Measurements from ENCODE around the gene UQCR11. TPM values are rescaled to one million over a fixed set of nuclear protein-coding genes. Genes with fewer than 3 reads are reported as not detected.
A peak's percentile ranks its signal among the peaks of the same experiment; 100 is the strongest.

The UQCR11 gene
- total RNA-seq, 1 donor from 2014 or later, result 171 TPM

DNA sequence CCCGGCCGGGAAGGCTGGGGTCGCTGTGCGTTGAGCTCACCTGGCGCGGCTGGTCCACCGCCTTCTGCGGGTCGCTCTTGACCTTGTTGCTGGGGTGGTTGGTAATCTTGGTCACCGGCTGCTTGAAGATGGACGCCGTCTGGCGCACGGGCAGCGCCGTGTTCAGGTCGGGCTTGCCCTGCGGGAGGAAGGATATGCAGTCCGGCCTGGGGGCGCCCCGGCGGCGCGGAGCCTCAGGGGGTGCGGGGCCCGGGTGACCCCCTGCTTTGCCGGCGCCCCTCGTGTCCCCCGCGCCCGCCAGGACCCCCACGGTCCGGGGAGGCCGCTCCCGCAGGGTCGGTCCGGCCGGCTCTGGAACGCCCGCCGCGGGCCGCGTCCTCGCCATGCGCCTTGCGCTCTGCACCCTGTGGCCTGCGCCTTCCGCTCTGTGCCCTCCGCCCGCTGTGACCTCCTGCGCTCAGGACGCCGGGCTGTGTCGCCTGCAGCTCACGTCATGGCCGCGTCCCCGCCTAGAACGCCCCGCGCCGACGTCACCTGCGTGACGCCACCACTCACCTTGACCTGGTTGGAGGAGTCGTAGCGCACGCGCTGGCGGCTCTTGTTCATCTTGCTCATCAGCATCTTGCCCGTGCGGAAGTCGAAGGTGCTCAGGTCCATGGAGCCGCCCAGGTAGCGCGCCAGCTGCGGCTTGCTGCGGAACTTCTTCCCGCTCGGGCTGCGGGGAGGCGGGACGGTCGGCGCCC lies 20.6 kb downstream of the UQCR11 start:
- Mint-ChIP-seq H3K27me3 (no peaks in the 10 kb centered on the region), H3K4me3 (ENCODE audit: low read depth) (no peak overlapping the region), H3K4me1 (ENCODE audit: low read depth) (peaks cover 2% of the 10 kb centered on the region), H3K9me3 (ENCODE audit: low read depth) (no peaks in the 10 kb centered on the region), H3K27ac (peak overlapping the region; percentile 33), H3K36me3 (ENCODE audit: insufficient read depth) (peaks cover 29% of the 10 kb centered on the region)
- TF ChIP-seq, protein P1, sequence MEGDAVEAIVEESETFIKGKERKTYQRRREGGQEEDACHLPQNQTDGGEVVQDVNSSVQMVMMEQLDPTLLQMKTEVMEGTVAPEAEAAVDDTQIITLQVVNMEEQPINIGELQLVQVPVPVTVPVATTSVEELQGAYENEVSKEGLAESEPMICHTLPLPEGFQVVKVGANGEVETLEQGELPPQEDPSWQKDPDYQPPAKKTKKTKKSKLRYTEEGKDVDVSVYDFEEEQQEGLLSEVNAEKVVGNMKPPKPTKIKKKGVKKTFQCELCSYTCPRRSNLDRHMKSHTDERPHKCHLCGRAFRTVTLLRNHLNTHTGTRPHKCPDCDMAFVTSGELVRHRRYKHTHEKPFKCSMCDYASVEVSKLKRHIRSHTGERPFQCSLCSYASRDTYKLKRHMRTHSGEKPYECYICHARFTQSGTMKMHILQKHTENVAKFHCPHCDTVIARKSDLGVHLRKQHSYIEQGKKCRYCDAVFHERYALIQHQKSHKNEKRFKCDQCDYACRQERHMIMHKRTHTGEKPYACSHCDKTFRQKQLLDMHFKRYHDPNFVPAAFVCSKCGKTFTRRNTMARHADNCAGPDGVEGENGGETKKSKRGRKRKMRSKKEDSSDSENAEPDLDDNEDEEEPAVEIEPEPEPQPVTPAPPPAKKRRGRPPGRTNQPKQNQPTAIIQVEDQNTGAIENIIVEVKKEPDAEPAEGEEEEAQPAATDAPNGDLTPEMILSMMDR (IDR thresholded peaks at IDR 0.05; ENCODE audit: unreplicated experiment), result no peak
- no peak for DNase-seq (ENCODE audit: low spot score, unreplicated experiment)

DNA sequence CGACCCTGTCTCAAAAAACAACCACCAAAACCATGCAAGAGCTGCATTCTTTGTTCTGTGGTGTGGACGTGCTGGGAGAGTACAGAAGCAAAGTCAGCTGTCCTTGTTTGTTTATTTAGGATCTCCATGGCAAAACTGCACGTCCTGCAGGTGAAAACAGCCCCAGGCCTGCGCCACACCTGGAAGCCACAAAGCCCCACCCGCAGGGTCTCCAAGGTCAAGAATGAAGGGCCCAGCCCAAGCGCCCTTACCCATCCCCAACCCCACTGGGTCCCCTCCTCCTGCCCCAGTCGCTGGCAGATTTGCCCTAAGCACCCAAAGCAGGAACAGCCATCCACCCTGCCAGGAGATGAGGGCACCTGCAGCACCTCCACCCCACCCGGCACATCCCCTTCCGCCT lies 23.1 kb downstream of the UQCR11 start:
- Mint-ChIP-seq H3K9me3 (ENCODE audit: low read depth) (no peaks in the 10 kb centered on the region), H3K4me1 (ENCODE audit: low read depth) (peaks cover under 1% of the 10 kb centered on the region), H3K36me3 (ENCODE audit: insufficient read depth) (peaks cover 27% of the 10 kb centered on the region), H3K27ac (no peak overlapping the region), H3K4me3 (ENCODE audit: low read depth) (no peak overlapping the region), H3K27me3 (no peaks in the 10 kb centered on the region)
- no peak for DNase-seq (ENCODE audit: low spot score, unreplicated experiment)
- TF ChIP-seq, protein P1 (IDR thresholded peaks at IDR 0.05; ENCODE audit: unreplicated experiment), result no peak

DNA sequence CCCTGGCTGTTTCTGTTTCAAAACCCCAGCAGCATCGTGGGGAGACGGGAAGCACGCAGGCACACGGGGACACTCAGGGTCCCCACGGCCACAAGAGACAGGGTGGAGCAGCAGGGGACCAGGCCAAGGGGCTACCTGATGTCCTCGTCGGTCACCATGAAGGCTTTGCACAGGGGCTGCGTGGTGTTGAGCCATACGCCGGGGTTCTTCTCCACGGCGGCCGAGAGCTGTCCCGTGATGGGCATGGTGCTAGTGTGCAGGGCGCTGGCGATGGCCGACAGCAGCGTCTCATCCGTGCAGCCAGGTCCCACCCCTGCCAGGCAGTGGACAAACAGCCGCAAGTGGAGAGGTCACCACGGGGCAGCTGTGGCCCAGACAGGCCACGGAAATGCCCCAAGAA lies 24.3 kb downstream of the UQCR11 start:
- no peak for DNase-seq (ENCODE audit: low spot score, unreplicated experiment)
- H3K36me3 Mint-ChIP-seq (ENCODE audit: insufficient read depth), result peaks cover 24% of the 10 kb centered on the region
- no peak overlapping the region for H3K4me3 Mint-ChIP-seq (ENCODE audit: low read depth)
- no peaks in the 10 kb centered on the region for H3K9me3 Mint-ChIP-seq (ENCODE audit: low read depth)
- TF ChIP-seq, protein P1 (IDR thresholded peaks at IDR 0.05; ENCODE audit: unreplicated experiment), result no peak
- no peaks in the 10 kb centered on the region for H3K4me1 Mint-ChIP-seq (ENCODE audit: low read depth)
- H3K27me3 Mint-ChIP-seq, result no peaks in the 10 kb centered on the region
- no peak overlapping the region for H3K27ac Mint-ChIP-seq

DNA sequence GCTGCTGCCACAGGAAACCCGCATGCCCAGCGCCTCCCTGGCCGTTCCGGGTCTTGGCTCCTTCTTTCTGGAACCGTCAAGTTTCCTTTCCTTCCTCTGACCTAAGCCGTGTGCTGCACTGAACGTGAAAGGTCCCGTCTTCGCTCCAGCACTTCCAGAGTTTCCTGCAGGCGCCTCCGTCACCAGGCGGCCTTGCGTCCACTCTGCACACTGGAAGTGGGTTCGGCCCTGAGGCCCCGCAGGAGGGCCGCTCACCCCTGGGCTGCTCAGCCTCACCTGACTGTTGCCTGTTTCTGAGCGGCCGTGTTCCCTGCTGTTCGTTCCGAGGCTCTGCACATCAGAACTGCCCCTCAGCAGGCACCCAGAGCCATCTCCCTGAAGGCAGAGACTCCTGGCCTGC lies 24.9 kb downstream of the UQCR11 start:
- Mint-ChIP-seq H3K27ac (no peak overlapping the region), H3K27me3 (no peaks in the 10 kb centered on the region), H3K36me3 (ENCODE audit: insufficient read depth) (peaks cover 19% of the 10 kb centered on the region)

DNA sequence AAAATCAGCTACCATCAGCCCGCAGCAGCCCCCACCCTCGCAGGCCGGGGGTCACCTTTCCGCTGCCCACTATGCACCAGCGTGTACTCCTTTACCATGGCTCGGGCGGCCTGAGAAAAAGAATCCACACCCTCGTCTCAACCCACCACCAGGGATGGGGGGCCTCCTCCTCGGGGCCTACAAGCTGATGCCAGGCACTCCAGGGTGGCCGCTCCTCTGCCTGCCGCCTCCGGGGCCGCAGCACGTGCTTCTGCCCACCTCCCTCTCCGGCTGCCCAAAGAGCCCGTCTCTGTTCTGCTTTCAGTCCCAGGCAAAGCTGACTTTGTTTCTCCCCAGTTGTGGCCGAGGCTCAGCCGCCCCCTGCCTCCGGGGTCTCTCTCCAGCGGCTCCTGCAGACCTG lies 26.0 kb downstream of the UQCR11 start:
- no peak overlapping the region for H3K4me3 Mint-ChIP-seq (ENCODE audit: low read depth)
- H3K27me3 Mint-ChIP-seq, result no peaks in the 10 kb centered on the region
- TF ChIP-seq, protein P1 (IDR thresholded peaks at IDR 0.05; ENCODE audit: unreplicated experiment), result no peak
- no peaks in the 10 kb centered on the region for H3K4me1 Mint-ChIP-seq (ENCODE audit: low read depth)
- no peak for DNase-seq (ENCODE audit: low spot score, unreplicated experiment)
- peaks cover 13% of the 10 kb centered on the region for H3K36me3 Mint-ChIP-seq (ENCODE audit: insufficient read depth)
- no peaks in the 10 kb centered on the region for H3K9me3 Mint-ChIP-seq (ENCODE audit: low read depth)
- H3K27ac Mint-ChIP-seq, result no peak overlapping the region

More for the DNA sequence above, 24.9 kb downstream of the UQCR11 start:
- DNase-seq (ENCODE audit: low spot score, unreplicated experiment), result no peak
- TF ChIP-seq, protein P1 (IDR thresholded peaks at IDR 0.05; ENCODE audit: unreplicated experiment), result no peak
- no peak overlapping the region for H3K4me3 Mint-ChIP-seq (ENCODE audit: low read depth)
- H3K9me3 Mint-ChIP-seq (ENCODE audit: low read depth), result no peaks in the 10 kb centered on the region
- H3K4me1 Mint-ChIP-seq (ENCODE audit: low read depth), result no peaks in the 10 kb centered on the region

All from progenitor cell of endocrine pancreas (in vitro differentiated cells).